ENCODE results near the gene ACVR1B.

The ACVR1B gene

GRCh38 chr12:51917746-51918453, 33.6 kb upstream of the ACVR1B start:
- no peak for DNase-seq

DNA sequence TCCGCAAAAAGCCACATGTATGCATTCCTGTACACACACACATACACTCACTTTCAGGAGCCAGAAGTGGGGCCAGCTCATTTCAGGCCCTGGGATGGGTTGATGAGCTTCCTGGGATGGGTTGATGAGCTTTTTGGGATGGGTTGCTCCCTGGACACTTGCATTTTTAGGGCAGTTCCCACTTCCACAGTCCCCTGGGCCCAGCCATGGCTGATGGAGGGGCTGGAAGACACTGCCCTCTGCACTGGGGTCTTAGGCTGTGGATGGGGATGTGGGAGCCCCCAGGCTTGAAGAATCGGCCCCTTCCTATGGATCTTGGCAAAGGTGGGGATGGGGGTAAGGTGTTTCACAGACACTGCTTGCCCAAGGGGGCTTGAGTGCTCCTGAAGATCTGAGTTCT, 31.5 kb upstream of the ACVR1B start:
- no peak for DNase-seq

DNA sequence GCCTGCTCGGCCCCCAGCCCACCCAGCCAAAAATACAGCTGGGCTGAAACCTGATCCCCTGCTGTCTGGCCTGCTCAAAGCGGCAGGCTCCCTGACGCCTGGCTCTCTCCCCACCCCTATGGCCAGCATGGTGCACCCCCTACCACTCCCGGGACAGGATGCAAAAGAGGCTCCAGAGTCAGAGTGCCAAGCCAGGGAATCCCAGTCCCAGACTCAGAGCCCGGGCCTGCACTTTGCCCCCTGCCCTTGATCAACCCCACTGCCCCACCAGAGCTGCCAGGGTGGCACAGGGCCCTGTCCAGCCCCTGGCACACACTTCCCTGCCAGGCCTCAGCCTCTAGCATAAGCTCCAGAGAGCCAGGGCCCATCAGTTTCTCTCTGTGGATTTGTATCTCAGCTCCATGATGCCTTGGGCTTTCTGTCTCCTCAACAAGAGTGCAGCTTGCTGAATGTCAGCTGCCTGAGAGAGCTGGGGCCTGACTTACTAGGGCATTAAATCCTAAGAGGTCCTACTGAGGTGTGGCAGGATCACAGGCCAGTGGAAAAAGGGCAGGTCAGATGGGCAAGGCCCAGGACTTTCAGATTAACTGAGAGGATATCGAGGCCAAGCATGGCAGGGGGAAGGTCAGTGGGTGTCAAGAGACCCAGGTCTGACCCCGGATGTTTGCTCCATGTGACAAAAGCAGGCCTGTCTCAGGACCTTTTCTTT, 30.3 kb upstream of the ACVR1B start:
- DNase-seq: no peak

DNA sequence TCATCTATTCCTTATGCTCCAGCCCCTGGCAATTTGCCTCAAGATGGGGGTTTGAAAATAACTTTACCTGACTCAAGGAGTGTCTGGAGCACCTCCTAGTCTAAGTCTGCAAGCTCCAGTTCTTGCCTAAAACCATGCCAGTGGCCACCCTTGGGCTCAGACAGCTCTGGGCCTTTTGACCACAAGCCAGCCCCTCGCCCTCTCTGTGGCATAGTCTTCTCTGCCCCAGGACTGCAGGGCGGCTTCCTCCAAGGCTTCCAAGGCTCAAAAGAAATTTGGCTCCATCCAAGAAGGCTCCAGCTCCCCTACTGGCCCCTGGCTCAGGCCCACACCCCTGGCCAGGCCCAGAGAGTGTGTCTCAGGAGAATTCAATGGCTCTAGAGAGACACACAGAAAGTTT, 29.4 kb upstream of the ACVR1B start:
- DNase-seq: no peak

DNA sequence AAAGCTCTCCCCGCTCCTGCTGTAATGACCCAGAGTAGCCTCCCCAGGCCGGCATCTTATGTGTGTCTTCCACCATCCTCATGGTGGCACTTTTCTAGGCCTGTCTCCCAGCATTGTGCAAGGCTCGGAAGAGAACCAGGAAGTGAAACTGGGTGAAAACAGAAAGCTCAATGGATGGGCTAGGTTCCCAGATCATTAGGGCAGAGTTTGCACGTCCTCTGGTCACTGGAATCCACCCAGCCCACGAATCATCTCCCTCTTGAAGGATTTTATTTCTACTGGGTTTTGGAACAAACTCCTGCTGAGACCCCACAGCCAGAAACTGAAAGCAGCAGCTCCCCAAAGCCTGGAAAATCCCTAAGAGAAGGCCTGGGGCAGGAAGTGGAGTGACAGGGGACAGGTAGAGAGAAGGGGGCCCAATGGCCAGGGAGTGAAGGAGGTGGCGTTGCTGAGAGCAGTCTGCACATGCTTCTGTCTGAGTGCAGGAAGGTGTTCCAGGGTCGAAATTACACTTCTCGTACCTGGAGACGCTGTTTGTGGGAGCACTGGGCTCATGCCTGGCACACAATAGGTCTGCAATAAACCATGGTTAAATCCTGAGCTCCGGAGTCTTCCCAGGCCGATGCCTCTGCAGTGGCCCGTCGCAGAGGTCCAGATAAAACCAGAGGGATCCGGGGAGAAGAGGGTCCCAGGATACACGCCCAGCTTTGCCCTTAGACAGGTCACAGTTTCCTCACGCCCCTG, 28.6 kb upstream of the ACVR1B start:
- DNase-seq: no peak

DNA sequence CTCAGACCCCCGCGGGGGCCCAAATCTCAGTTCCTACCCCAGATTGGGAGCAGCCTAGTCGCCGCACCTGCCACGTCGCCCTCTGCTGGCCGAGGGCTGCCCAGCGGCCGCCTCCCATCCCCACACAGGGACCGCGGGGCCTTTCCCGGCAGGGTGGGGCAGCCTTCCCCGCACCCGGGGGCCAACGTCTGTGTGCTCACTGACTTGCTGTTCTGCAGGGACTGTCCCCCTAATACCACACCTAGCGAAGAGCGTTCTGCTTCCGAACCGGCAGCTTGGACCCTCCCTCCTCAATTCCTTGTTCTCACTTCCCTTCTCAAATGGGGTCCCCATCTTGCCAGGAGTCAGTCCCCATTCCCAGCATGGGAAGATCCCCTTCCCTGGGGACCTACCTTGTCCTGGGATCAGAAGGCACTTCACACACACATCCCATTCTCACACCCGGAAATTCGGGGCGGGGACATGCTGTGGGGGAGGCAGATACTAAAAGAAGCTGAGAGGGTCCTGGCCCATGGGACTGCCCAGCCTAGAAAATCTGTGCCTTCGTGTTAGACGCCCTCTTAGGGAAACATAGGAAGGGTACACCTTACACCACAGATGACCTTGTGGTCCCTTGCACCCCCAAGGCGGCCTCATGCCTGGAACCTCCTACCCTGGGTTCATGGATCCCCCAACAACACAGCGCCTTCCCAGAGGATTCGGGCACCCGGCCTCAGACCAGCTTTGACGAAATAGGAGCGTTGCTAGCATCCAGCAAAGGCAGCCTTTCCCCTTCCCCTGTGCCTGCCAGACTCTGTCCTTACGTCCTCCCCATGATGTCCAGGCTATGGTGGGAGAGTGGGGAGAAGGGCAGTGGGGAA, 27.8 kb upstream of the ACVR1B start:
- peak; percentile 64 for DNase-seq

GRCh38 chr12:51924551-51925319, 26.8 kb upstream of the ACVR1B start:
- no peak for DNase-seq

DNA sequence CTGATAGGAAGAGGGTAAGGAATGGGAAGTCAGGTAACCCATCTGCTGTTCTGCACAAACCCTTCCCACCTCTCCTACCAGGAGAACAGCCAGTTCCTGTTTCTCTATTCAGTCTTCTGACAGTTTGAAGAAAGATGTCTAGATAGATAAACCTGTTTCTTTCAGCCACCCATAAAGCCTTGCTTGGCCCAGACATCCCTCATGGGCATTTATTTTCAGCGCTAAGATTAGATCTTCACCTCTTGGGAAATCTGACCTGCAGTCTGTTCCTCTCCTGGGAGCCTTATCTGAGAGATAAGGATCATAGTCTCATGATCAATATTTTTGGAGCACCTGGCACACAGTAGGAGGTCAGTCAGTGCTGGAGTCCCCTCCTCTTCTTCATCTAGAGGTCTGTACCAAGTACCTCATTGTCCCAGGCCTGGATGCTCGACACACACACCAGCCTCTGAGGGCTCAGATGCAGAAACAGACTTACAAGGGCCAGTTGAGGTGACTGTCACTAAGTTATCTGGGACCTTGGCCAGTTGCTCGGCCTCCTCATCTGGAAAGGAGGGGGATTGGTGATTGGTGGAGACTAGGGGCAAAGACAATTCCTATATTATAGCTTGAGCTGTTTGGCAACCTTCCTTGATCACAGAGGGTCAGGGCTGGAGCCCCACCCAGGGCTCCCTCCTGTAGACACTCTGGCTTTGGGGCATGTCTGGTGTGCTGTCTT, 26.0 kb upstream of the ACVR1B start:
- DNase-seq: no peak

DNA sequence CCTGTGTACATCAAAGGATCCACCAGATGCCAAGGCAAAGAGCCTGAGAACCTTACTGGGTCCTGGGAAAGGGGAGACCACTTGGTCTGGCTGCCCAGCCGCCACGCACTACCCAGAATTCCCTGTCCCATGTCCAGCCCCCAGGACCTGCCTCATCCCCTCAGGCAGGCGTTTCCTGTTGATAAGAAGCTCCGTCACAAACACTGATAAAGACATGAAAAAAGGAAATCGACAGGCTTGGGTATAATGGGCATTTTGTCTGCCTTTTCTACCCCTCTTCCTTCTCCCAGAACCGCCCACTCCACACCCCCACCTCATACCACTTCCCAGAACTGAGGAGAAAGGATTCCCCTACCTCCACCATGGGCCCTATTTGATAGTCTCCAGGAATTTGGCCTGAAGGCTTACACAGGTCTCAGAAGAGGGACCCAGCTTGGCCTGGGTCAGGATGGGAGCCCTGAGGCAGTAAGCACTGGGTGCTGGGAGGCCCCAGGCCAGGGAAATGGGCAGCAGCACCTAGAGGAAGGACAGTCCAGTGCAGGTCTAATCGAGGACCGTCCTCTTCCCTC, 25.4 kb upstream of the ACVR1B start:
- DNase-seq: no peak

GRCh38 chr12:51926718-51927117, 24.8 kb upstream of the ACVR1B start:
- peak; percentile 60 for DNase-seq

DNA sequence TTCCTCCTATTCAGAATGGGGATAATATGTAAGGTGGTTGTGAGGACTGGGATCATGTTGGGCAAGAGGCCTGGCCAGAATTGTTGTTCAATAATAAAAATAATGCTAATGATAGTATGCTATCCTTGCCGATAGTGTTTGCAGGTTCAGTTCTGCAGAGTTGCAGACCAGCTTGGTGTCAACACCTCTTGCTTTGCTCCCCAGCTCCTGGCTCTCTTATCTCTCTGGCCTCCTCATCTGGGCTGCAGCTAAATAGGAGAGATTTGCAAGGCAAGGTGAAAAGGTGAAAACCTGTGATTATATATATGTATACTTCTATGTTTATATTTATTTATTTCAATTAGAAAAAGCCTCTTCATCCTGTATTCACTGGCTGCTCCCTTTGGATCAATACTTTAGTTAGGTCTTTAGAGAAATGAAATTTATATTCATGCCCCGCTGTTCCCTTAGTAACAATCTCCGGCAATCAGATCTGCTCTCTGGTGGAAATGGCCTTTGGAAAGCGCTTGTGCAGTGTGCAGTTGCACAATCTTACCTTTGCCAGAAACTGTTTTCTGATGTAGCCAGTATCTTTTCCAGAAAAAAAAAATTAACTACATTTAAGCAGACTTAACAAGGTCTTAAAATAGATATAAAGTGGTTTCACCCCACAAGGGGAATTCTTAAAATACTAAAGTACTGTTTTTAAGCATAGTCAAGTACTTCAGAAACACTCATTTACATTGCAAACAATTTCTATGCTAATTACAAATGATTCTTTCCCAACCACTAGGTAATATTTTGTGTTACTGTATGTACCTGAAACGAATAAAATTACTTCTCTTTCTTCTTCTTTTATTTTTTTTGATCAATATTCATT, 19.1 kb upstream of the ACVR1B start:
- no peak for DNase-seq

- DNase-seq: no peak
These were observed 17.4 kb upstream of the ACVR1B start for GRCh38 chr12:51934080-51934479.

DNA sequence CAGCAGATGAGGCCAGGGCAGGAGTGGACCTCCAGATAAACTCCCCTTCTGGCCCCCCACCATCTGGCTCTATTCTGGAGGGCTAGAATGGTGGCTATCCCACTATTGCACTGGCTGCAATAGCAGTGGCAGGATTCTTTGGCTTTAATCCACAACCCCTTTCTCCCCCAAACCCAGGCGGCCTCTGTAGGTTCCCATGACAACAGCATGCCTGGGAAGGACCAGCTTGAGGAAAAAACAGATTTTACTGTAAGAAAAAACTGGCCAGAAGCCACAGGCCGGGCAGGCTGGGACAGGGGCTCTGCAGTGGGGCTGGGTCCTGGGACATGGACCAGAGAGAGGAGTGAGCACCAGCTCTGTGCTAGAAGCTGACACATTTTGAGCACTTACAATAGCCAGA, 13.6 kb upstream of the ACVR1B start:
- DNase-seq: no peak

DNA sequence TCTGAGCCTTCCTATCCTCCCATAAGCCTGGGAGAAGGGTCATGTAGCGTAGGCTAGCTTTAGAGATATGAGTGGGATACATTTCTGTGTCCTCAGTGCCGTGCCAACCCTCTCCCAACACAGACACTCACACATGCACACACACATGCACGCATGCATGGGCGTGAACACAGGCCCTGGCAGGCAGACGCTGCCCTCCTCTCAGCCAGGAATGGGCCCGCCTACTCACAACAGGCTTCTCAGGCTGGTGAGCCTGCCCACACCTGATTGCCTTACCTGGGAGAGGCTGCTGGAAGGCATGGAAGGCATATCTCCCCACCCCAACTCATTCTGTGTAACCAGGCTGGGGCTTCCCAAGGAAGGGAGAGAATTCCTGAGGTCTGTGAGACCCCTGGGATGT, 12.8 kb upstream of the ACVR1B start:
- DNase-seq: no peak

- no peak for DNase-seq
These were observed 10.4 kb upstream of the ACVR1B start for GRCh38 chr12:51941011-51941581.

- DNase-seq: no peak
These were observed 9.9 kb upstream of the ACVR1B start for GRCh38 chr12:51941604-51942003.

DNA sequence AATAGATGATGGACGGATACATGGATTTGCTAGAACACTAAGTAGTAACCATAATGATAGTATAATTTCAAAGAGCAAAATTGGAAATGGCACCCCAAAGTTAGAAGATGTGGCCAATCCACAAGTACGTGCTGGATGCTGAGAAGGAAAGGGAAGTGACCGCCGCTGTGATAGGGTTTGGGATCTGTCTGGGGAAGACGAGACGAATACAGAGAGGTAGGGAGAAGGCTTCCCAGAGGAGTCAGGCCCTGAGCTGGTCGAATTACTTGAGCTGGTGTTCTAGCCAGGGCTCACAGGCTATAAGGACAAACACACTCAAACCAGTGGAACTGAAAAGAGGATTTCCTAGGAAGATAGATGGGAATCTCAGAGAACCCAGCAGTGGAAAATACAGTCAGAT, 9.4 kb upstream of the ACVR1B start:
- DNase-seq: no peak

- DNase-seq: no peak
These were observed 8.9 kb upstream of the ACVR1B start for GRCh38 chr12:51942501-51943000.

GRCh38 chr12:51943346-51943745, 8.2 kb upstream of the ACVR1B start:
- DNase-seq: no peak
